A549 (cell line): ENCODE measurements around the gene TMEM161A.

ENCODE experiments used
- CBX2 ChIP-seq: fragments of 200-600 bp; sonication (generic); IDR thresholded peaks from 2 replicates; pipeline ENCODE4 v1.6.1; 2016; ENCODE audit warnings: low read depth, mild to moderate bottlenecking, borderline replicate concordance
- CHD2 ChIP-seq: fragments of 150-350 bp; IDR thresholded peaks from 2 replicates; pipeline ENCODE4 v1.6.1; 2014; ENCODE audit warnings: low read length; ENCODE audit not compliant: partially characterized antibody
- CHD4 ChIP-seq: fragments of 200-600 bp; sonication (generic); IDR thresholded peaks from 2 replicates; pipeline ENCODE4 v1.6.1; 2016; ENCODE audit warnings: antibody characterized with exemption, mild to moderate bottlenecking, borderline replicate concordance
- GATA3 ChIP-seq: IDR thresholded peaks from 2 replicates; pipeline ENCODE4 v1.6.1; 2012; ENCODE audit warnings: borderline replicate concordance
- JUNB ChIP-seq: fragments of >200 bp; sonication (Bioruptor Twin); formaldehyde crosslinking; IDR thresholded peaks from 2 replicates; pipeline ENCODE4 v1.6.1; 2016
- KDM5A ChIP-seq: fragments of 200-600 bp; sonication (generic); IDR thresholded peaks from 2 replicates; pipeline ENCODE4 v1.6.1; 2016; ENCODE audit warnings: antibody characterized with exemption, mild to moderate bottlenecking
- MYC ChIP-seq: IDR thresholded peaks from 2 replicates; pipeline ENCODE4 v1.6.1; 2012; ENCODE audit warnings: mild to moderate bottlenecking, inconsistent platforms, low read length, improper control_type of control experiment, borderline replicate concordance
- NPAS2 ChIP-seq: fragments of 250-450 bp; sonication (Bioruptor Pico); IDR thresholded peaks from 2 replicates; pipeline ENCODE4 v1.8.0; 2022; ENCODE audit warnings: mild to moderate bottlenecking, moderate library complexity, borderline replicate concordance
- POLR2A ChIP-seq: IDR thresholded peaks from 2 replicates; pipeline ENCODE4 v1.6.1; 2012; ENCODE audit warnings: mild to moderate bottlenecking, low read length
- RAD21 ChIP-seq, 2 experiments: fragments of >200 bp in 1 of 2; sonication (Bioruptor Twin) in 1 of 2; formaldehyde crosslinking in 1 of 2; IDR thresholded peaks in 1 of 2; conservative IDR thresholded peaks in 1 of 2; 2 replicates in 1 of 2; 3 replicates in 1 of 2; pipeline ENCODE4 v1.6.1; 2012 to 2018; ENCODE audit warnings: inconsistent platforms in 1 of 2
- RNF2 ChIP-seq: fragments of 200-600 bp; sonication (generic); IDR thresholded peaks from 2 replicates; pipeline ENCODE4 v1.6.1; 2016; ENCODE audit warnings: low read depth, mild to moderate bottlenecking, antibody characterized with exemption, moderate library complexity, borderline replicate concordance
- TF ChIP-seq, protein P1 (sequence below): fragments of >200 bp; sonication (Bioruptor Twin); formaldehyde crosslinking; IDR thresholded peaks from 3 replicates; pipeline ENCODE4 v1.5.1; 2016
- TF ChIP-seq, protein P2 (sequence below): fragments of 150-350 bp; IDR thresholded peaks from 2 replicates; pipeline ENCODE4 v1.6.1; 2014; ENCODE audit warnings: low read depth, mild to moderate bottlenecking, low read length
- TF ChIP-seq, protein P3 (sequence below): fragments of 200-600 bp; sonication (generic); IDR thresholded peaks from 2 replicates; pipeline ENCODE4 v1.6.1; 2016; ENCODE audit warnings: antibody characterized with exemption, mild to moderate bottlenecking, moderate library complexity

DNA sequence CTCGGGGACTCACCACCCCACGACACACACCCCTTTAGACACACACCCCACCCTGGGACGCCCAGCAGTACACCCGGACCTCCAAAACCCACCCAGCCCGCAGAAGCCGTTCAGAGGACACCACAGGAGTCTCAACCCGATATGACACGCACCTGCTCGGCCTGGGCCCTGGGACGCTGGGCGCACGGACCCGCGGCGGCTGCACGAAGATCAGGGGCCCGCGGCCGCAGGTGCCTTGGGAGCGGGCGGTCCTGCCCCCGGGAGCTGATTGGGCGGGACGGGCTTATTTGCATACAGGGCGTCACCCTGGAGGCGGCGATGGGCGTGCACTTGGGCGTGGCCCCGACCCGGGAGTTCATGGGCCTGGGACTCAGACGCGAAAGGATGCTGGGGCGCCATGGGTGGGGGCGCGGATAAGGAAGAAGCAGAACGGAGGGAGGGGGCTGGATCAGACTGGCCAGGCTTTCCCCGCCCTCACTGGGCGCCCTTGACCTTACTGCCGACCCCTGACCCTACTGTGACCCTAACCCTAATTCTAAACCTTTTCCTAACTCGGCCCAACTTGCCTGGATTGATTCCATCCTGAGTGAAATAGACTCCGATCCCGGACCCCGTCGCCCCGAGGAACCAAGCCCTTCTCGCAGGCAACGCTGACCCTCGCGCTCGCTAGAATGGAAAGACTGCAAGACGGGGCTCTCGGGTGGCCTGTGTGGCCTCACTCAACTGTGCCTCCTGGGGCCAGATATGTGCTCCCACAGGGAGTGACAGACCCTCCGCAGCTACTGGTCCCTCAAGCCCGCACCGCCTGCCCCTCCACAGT is 32.0 kb upstream of the TMEM161A start, which contains the start of gene MEF2B:
- TF ChIP-seq RNF2 (no peak), KDM5A (no peak), GATA3 (no peak), MYC (no peak), RAD21 (conservative IDR thresholded peaks at IDR 0.05 in 1 of 2, IDR thresholded peaks at IDR 0.05 in 1 of 2) (no peak), CHD2 (no peak), POLR2A (no peak), JUNB (no peak), CBX2 (no peak), NPAS2 (CRISPR knock-in tag) (no peak), CHD4 (no peak)
- TF ChIP-seq, protein P1, sequence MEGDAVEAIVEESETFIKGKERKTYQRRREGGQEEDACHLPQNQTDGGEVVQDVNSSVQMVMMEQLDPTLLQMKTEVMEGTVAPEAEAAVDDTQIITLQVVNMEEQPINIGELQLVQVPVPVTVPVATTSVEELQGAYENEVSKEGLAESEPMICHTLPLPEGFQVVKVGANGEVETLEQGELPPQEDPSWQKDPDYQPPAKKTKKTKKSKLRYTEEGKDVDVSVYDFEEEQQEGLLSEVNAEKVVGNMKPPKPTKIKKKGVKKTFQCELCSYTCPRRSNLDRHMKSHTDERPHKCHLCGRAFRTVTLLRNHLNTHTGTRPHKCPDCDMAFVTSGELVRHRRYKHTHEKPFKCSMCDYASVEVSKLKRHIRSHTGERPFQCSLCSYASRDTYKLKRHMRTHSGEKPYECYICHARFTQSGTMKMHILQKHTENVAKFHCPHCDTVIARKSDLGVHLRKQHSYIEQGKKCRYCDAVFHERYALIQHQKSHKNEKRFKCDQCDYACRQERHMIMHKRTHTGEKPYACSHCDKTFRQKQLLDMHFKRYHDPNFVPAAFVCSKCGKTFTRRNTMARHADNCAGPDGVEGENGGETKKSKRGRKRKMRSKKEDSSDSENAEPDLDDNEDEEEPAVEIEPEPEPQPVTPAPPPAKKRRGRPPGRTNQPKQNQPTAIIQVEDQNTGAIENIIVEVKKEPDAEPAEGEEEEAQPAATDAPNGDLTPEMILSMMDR: no peak
- TF ChIP-seq, protein P2, sequence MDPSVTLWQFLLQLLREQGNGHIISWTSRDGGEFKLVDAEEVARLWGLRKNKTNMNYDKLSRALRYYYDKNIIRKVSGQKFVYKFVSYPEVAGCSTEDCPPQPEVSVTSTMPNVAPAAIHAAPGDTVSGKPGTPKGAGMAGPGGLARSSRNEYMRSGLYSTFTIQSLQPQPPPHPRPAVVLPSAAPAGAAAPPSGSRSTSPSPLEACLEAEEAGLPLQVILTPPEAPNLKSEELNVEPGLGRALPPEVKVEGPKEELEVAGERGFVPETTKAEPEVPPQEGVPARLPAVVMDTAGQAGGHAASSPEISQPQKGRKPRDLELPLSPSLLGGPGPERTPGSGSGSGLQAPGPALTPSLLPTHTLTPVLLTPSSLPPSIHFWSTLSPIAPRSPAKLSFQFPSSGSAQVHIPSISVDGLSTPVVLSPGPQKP: no peak
- TF ChIP-seq, protein P3, sequence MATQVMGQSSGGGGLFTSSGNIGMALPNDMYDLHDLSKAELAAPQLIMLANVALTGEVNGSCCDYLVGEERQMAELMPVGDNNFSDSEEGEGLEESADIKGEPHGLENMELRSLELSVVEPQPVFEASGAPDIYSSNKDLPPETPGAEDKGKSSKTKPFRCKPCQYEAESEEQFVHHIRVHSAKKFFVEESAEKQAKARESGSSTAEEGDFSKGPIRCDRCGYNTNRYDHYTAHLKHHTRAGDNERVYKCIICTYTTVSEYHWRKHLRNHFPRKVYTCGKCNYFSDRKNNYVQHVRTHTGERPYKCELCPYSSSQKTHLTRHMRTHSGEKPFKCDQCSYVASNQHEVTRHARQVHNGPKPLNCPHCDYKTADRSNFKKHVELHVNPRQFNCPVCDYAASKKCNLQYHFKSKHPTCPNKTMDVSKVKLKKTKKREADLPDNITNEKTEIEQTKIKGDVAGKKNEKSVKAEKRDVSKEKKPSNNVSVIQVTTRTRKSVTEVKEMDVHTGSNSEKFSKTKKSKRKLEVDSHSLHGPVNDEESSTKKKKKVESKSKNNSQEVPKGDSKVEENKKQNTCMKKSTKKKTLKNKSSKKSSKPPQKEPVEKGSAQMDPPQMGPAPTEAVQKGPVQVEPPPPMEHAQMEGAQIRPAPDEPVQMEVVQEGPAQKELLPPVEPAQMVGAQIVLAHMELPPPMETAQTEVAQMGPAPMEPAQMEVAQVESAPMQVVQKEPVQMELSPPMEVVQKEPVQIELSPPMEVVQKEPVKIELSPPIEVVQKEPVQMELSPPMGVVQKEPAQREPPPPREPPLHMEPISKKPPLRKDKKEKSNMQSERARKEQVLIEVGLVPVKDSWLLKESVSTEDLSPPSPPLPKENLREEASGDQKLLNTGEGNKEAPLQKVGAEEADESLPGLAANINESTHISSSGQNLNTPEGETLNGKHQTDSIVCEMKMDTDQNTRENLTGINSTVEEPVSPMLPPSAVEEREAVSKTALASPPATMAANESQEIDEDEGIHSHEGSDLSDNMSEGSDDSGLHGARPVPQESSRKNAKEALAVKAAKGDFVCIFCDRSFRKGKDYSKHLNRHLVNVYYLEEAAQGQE: no peak
